ENCODE measurements around the gene GRB7. TPM values are rescaled to one million over a fixed set of nuclear protein-coding genes. Genes with fewer than 3 reads are reported as not detected.
"Not testable (repeated sequence)": the region's sequence is repeated elsewhere in the genome, so short reads cannot be mapped to it uniquely, and the experiment has no call there.

GRB7 gene
- total RNA-seq, 1 donor from 2014 or later, result 12.0 TPM

DNA sequence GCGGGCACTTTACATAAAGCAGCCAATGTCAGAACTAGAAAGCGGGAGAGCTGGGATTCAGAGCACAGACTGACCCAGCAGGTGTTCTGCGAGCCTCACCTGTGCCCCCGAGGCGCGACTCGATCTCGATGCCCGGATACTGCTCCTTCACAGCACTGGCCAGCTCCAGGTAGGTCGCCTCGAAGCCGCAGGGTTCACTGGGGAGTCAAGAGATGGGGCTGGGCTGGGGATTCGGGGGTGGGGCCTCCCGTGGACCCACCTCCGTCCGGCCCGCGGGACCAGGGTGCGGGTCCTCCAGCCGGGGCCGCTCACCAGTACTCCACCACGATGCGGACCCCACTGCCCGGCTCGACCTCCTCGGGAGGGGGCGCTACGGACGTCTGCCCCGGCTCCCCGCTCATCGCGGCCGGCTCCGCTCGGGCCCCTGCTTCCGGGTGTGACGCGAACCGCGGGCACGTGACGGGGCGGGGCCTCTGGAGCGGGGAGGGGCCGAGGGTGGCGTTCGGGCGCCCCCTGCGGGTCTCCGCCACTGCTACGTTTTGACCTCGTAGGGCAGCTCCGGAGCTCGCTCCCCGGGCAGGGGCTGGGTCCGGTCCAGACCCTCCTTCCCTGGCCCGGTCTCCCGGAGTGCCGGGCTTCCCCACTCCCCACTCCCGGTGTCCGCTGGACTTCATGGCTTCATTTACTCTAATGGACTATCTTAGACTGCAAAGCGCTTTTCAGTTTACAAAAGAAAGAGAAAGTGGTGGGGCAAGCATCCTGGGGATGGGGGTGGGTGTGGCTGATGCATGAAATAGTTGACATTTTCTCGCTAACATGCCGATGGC, 7.4 kb upstream of the GRB7 start, which contains the start of gene MIEN1:
MIEN1 (minus strand) TSS at position 438 of the 827 bp plus-strand sequence; CDS start at position 401, 37 bp downstream.
- peak; percentile 99 for ATAC-seq
- DNase-seq (ENCODE audit: low spot score), result peak; percentile 94

DNA sequence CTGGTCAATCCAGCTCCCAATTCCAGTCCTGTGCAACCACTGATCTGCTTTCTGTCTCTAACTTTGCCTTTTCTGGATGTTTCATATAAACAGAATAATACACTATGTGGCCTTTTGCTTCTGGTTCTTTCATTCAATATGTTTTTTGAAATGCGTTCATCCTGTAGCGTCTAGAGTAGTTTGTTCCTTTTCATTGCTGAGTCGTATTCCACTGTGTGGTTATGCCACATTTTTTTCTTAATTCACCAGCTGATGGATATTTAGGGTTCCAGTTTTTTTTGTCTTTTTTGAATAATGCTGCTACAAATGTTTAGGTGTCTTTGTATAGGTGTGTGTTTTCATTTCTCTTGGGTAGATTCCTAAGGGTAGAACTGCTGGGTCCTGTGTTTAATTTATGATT, 5.2 kb upstream of the GRB7 start:
- no peak for DNase-seq (ENCODE audit: low spot score)
- no peak for ATAC-seq

DNA sequence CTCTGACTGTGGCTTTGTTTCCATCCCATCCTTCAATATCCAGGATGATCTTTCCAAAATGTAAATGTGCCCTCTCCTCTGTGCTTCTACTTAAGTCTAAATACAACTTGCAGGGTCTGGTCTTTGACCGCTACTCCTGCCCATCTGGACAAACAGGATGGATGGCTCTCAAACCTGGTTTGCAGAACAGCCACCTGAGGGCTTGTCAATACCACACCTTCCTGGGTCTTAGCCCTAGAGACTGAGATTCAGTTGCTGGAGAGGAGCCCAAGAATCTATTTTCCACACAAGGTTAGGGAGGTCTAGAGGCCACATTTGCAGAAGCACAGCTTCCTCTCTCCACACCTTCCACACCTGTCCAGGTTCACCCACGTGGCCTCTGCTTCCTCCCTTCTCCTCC, 1.9 kb upstream of the GRB7 start:
- no peak for DNase-seq (ENCODE audit: low spot score)
- ATAC-seq, result no peak

DNA sequence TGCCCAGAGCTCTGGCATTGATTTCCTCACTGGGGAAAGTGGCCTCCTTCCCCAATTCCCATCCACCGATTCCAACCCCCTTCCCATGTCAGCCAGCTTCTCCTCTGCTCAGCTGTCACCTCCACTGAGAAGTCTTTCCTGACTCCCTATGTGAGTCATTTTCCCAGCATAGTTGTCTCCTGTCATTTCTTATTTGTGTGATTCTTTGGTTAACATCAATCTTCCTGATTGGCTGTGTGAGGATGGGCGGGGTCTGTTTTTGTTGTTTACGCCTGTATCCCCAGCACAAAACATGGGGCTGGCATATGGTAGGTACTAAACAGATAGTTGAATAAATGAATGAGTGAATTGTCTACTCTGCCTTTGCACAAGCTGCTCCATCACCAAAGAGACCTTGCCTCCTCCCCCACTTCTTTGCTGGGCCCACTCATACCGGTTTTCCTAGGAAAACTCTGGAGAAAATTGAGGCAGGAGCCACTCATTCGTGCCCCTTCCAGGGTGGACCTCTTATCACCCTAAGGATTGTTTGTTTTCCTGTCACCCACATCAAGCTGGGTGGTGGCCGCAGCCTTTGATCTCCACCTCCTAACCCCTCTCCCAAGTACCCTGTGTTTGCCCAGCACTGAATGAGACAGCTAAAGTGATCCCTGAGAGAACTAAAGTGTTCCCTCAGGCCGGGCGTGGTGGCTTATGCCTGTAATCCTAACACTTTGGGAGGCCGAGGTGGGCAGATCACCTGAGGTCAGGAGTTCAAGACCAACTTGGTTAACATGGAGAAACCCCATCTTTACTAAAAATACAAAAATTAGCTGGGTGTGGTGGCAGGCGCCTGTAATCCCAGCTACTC, 1.2 kb upstream of the GRB7 start:
- ATAC-seq (no peak), DNase-seq (ENCODE audit: low spot score) (no peak)

DNA sequence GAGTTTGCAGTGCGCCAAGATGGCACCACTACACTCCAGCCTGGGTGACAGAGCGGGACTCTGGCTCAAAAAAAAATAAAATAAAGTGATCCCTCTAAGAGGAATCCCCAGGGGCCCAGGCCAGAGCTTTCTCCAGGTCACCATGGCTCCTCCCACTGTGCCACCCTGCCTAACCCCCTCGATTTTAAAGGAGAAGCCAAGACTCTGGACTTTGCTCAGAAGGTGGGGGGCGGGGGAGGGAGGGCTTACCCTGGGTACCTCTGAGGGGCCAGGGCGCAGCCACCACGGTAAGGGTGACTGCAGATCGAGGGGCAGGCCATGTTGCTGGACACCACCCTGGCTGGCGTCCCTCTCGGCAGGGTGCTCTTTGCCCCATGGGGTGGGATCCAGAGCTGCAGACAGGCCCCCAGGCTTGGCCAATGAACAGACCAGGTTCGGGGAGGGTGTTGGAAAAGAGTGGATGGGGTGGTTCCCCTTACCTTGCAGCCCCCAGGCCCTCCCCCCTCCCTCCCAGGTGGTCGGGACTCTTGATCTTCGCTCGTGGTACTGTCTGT, 455 bp upstream of the GRB7 start:
- DNase-seq (ENCODE audit: low spot score), result peak; percentile 89
- peak; percentile 69 for ATAC-seq

DNA sequence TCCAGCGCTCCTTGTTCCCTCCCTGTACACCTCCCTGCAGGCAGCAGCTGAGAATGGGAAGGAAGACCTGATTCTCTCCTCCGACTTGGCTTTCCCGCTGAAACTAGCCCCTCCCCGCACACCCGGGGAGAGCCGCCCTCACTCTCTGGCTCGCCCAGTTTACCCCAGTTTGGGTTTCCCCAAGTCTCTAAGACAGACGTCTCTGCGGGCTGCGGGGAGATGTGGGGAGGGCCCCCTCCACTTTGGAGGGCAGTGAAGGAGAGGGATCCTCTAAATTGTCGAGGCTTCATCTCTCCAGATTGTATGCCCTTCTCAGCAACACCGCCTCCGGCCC, 797 bp downstream of the GRB7 start:
- DNase-seq (ENCODE audit: low spot score) (peak; percentile 71), ATAC-seq (peak; percentile 54)

DNA sequence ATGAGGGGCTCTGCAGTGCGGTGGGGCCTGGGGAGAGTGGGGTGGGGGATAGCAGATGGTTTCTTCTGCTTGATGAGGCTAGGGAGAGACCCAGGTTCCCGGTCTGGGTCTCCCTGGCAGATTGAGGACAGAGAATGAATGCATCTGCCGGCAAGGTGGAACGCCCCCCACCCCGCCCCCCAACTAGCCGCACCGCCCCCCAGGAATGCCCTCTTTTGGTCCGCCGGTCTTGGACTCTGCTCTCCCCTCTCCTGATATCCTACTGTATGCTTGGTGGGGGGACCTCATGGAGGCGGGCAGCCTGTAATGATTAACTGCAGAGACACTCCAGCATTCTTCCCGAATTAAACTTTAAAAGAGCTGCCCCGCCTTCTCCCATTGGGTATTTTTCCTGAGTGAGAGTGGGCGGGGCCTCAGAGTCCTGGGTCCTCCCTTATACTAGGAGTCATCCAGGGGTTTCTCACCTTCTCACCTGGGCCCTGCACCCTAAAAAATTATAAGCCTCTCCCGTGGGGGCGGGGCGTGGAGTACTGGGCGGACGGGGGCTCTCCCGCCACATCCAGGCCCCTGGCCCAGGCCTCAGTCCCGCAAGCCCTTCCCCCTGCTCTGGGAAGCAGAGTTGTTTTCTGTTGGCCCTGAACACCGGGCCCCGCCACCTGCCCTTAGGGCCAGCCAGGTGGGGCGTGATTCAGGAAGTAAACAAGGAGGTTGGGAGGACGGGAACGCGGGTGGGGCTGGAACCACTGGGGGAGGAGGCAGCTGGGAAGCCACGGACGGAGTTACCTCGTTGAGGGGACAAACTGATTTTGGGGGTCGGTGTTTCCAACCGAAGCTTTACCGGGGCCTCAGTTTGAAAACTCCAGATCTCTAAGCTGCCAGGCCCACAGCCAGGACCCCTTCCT, 1.5 kb downstream of the GRB7 start:
- DNase-seq (ENCODE audit: low spot score), result peak; percentile 92
- ATAC-seq, result peak; percentile 68

DNA sequence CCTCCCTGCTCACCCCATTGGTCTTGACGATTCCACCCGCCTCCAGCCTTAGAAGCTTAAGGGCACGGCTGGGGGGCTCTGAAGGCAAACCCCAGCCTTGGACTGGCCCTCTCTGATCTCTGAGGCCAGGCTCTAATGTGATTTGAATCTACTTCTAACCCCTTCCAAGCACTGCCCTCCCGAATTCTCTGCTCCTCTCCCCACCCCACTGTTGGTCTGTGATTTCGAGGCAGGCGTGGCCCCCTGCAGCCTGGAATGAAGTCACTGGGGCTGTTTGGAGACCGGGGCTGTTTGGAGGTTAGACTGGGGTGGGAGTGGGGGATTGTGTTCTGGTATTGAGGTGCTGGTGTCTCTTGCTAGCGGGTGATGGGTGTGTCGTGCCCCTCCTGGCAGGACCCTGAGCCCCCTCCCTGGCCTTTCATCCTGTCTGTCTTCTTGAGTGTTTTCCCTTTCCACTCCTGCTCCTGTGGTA, 2.2 kb downstream of the GRB7 start:
- no peak for ATAC-seq
- DNase-seq (ENCODE audit: low spot score), result no peak

DNA sequence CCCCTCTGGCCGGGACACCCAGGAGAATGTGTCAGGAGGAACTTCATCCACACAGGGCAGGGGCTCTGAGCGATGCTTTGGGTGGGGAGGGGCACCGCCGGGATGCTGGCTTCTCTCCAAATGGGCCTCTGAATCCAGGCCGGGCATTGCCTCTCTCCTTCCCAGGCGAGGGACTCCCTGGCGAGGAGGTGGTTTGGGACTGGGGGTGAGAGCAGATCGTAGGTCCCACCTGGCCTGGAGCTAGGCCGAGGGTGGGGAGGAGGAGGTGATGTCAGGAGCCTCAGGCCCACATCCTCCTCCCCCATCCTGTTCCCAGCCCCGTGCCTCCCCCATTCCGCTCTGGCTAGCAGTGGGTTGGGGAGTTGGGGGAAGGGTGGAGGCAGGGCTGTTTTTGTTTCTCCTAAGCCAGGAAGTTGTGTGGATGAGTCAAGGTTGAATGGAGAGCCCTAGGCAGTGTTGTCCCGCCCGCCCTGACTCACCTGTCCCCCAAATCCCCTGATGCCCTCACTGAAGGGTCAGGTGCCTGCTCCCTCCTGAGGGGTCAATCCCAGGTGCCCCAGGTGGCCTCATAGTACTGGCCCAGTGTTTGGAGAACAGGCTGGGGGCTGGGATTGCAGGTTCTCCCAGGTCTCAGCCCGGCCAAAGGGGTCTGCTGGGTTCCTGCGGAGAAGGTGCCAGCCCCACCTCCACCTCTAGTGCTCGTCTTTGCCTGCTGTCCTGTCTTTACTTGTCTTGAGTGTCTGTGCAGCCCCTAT, 2.8 kb downstream of the GRB7 start:
- ATAC-seq (no peak), DNase-seq (ENCODE audit: low spot score) (no peak)

DNA sequence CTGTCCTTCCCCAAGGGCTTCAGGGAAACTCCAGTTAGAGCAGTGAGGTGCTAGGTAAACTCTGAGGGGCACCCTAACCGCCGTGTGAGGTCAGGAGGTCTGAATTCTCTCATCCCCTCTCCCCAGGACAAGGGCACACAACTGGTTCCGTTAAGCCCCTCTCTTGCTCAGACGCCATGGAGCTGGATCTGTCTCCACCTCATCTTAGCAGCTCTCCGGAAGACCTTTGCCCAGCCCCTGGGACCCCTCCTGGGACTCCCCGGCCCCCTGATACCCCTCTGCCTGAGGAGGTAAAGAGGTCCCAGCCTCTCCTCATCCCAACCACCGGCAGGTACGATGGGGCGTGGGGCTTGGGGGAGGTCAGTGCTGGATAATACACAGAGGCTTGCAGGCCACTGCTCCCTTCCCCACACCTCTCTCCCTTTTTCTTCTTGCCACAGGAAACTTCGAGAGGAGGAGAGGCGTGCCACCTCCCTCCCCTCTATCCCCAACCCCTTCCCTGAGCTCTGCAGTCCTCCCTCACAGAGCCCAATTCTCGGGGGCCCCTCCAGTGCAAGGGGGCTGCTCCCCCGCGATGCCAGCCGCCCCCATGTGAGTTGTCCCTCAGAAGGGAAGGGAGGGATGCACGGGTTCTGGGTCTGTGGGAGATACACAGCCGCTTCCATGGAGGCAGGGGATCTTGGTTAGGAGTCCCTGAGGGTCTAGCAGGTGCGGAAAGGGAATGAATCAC, 4.6 kb downstream of the GRB7 start:
- no peak for ATAC-seq
- DNase-seq (ENCODE audit: low spot score), result no peak

DNA sequence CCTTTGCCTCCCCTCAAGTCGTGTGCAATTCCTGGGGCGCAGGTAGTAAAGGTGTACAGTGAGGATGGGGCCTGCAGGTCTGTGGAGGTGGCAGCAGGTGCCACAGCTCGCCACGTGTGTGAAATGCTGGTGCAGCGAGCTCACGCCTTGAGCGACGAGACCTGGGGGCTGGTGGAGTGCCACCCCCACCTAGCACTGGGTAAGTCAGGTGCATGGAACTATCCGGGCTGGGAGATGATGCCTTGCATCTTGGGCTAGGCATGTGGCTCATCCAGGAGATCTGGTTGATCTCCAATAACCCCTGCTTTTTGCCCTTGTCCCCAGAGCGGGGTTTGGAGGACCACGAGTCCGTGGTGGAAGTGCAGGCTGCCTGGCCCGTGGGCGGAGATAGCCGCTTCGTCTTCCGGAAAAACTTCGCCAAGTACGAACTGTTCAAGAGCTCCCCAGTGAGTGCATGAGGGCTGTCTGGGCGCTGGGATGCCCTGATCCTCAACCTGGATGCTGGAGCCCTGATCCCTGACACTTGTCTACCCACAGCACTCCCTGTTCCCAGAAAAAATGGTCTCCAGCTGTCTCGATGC, 5.2 kb downstream of the GRB7 start:
- ATAC-seq (no peak), DNase-seq (ENCODE audit: low spot score) (no peak)

DNA sequence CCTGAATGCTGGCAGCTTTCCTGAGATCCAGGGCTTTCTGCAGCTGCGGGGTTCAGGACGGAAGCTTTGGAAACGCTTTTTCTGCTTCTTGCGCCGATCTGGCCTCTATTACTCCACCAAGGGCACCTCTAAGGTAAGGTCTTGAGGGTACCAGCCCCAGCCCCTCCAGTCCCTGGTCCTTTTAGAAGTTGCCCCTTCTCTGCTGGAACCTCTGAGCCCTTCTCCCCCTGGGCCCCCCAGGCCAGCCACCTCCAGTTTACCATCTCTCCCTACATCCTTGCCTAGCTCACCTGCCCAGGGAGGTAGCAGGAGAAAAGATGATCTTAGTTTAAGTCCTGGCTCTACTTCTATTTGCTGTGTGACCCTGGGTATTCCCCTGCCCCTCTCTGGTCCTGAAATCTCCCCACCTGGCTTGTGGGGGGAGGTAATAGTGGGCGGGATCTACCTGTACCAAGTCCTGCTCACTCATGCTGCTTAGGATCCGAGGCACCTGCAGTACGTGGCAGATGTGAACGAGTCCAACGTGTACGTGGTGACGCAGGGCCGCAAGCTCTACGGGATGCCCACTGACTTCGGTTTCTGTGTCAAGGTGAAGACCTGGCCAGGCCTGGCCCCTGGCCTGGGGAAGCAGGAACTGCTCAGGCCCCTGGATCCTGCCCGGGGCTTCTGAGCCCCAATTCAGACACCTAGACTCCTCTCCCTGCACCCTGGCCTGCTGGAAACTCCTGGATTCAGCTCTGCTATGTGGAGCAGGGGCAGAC, 6.5 kb downstream of the GRB7 start:
- ATAC-seq, result no peak
- DNase-seq (ENCODE audit: low spot score), result no peak

DNA sequence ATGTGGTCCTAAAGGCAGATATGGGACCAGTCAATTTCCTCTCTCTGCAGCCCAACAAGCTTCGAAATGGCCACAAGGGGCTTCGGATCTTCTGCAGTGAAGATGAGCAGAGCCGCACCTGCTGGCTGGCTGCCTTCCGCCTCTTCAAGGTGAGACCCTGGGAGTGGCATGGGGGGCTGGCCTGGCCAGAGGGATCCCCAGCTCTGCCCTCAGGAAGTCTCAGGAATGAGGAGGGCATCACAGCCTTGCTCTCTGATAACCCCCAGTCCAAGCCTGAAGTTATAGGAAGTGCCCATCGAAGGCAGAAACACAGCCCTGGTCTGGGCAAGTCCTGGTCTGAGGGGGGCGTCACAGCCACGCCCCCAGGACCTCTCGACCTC, 7.1 kb downstream of the GRB7 start:
- no peak for ATAC-seq
- no peak for DNase-seq (ENCODE audit: low spot score)

DNA sequence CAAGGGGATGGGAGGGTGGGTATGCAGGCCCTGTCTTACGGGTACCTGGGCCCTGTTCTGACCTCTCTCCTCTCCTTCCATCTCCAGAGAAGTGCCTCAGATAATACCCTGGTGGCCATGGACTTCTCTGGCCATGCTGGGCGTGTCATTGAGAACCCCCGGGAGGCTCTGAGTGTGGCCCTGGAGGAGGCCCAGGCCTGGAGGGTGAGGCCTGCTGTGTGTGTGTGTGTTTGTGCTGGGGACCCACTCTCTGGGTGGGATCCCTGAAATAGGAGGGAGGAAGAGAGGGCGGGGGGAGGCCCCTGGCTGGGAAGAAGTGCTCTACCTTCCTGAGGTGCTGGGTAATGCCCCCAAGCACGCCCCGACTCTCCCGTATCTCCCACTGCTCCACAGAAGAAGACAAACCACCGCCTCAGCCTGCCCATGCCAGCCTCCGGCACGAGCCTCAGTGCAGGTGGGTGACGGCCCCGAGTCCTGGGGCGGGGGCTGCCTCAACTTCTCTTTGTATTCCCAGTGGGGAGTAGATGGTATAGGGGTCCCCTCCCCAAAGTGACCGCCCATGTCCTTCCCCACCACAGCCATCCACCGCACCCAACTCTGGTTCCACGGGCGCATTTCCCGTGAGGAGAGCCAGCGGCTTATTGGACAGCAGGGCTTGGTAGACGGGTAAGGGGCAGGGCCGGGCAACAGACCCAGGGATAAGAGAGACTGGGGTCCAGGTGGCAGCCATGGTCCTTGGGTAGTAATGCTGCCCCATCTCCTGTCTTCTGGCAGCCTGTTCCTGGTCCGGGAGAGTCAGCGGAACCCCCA, 7.8 kb downstream of the GRB7 start:
- ATAC-seq, result no peak
- no peak for DNase-seq (ENCODE audit: low spot score)

DNA sequence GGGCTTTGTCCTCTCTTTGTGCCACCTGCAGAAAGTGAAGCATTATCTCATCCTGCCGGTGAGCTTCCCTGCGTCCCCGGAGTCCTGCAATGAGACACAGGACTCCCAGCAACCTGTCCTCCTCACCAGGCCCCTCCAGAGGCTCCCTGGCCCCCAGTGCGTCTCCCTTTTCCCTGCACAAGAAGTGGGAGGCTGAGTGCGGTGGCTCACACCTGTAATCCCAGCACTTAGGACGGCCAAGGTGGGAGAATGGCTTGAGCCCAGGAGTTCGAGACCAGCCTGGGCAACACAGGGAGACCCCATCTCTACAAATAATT, 8.4 kb downstream of the GRB7 start:
- ATAC-seq (no peak), DNase-seq (ENCODE audit: low spot score) (no peak)

DNA sequence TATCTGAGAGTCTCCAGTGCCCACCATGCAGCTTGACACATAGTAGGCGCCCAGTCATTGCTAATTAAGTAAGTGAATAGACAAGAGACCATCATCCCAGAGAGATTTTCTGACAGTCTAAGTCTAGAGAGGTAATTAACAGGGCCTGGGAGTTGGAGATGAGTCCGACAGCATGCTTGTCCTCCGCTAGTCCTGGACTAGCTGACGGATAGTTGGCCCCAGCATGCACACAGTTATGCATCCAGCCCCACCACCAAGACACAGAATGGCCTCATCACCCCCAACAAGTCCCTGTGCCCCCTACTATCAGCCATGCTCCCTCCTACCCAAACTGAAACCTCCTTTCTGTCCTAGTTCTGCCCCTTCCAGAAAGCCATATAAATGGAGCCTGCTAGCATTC, 10.0 kb downstream of the GRB7 start:
- no peak for DNase-seq (ENCODE audit: low spot score)

DNA sequence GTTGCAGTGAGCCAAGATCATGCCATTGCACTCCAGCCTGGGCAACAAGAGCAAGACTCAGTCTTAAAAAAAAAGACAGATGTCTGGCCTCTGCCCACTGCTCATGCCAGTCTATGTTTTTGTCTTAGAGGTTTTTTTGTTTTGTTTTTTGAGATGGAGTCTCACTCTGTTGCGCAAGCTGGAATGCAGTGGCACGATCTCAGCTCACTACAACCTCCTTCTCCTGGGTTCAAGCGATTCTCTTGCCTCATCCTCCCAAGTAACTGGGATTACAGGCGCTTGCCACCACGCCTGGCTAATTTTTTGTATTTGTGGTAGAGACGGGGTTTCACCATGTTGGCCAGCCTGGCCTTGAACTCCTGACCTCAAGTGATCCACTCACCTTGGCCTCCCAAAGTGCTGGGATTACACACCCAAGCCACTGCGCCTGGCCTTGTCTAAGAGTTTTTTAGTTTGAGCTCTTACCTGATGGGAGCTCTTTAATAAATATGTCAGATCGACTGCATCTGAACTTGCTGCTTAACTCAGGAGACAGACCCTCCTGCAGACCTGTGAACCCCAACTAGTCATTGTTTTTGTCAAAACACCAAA, 10.8 kb downstream of the GRB7 start:
- not testable (repeated sequence) for DNase-seq (ENCODE audit: low spot score); ATAC-seq

More for the DNA sequence above, 10.0 kb downstream of the GRB7 start:
- ATAC-seq, result no peak

Data from left lobe of liver (tissue), 2 donors.